SK-N-SH (cell line): ENCODE measurements around the gene TNNT3. TPM values are rescaled to one million over a fixed set of nuclear protein-coding genes. Genes with fewer than 3 reads are reported as not detected.

ENCODE experiments used
- CTCF ChIA-PET: fragments of 300-600, 350-600 bp; formaldehyde crosslinking; extraction: SDS; loops from one replicate; lab custom pipeline; 2021; lab: Yijun Ruan, JAX
- POLR2A ChIA-PET: fragments of 350-600 bp; sonication (Branson Sonifier 250); formaldehyde crosslinking; extraction: SDS; loops from one replicate; lab custom pipeline; 2020; ENCODE audit warnings: antibody characterized with exemption, inconsistent platforms; lab: Yijun Ruan, JAX
- DNase-seq: peaks from one replicate; pipeline ENCODE4 v3.0.0; 2012
- H2AFZ ChIP-seq: fragments of 200-600 bp; sonication (generic); 2 replicates; pipeline ENCODE4 v1.8.1; 2016; ENCODE audit warnings: antibody characterized with exemption, mild to moderate bottlenecking, low read depth
- H3F3A ChIP-seq: fragments of 200-600 bp; sonication (generic); replicated peaks from 2 replicates; pipeline ENCODE3; 2016; ENCODE audit warnings: antibody characterized with exemption, mild to moderate bottlenecking; ENCODE audit not compliant: insufficient read depth
- H3K27ac ChIP-seq, 2 experiments: fragments of 200-500 bp in 1 of 2; fragments of 200-600 bp in 1 of 2; sonication (Bioruptor generic) in 1 of 2; sonication (generic), shearing (Covaris generic) in 1 of 2; 2 replicates each; pipeline versions ENCODE4 v1.5.1 to v1.6.1; 2014 to 2016; ENCODE audit warnings: low read depth in 2 of 2, inconsistent platforms in 1 of 2, low read length in 1 of 2, mild to moderate bottlenecking in 1 of 2, mixed read lengths in 1 of 2
- H3K27me3 ChIP-seq: fragments of 200-600 bp; sonication (generic), shearing (Covaris generic); 2 replicates; pipeline ENCODE4 v1.6.1; 2016; ENCODE audit warnings: mixed run types; ENCODE audit not compliant: insufficient read depth
- H3K36me3 ChIP-seq, 2 experiments: fragments of 200-500 bp in 1 of 2; fragments of 200-600 bp in 1 of 2; sonication (Bioruptor generic) in 1 of 2; sonication (generic) in 1 of 2; replicated peaks in 1 of 2; 2 replicates each; pipeline versions ENCODE3 to v1.5.1; 2014 to 2016; ENCODE audit warnings: low read length in 1 of 2, mild to moderate bottlenecking in 1 of 2; ENCODE audit not compliant: insufficient read depth in 2 of 2, control insufficient read depth in 1 of 2
- H3K4me1 ChIP-seq, 2 experiments: fragments of 200-500 bp in 1 of 2; fragments of 200-600 bp in 1 of 2; sonication (Bioruptor generic) in 1 of 2; sonication (generic), shearing (Covaris generic) in 1 of 2; 2 replicates each; pipeline versions ENCODE4 v1.5.1 to v1.6.1; 2014 to 2016; ENCODE audit warnings: low read depth in 1 of 2, low read length in 1 of 2, mixed run types in 1 of 2; ENCODE audit not compliant: insufficient read depth in 2 of 2, control insufficient read depth in 1 of 2
- H3K4me2 ChIP-seq: fragments of 200-600 bp; sonication (generic), shearing (Covaris generic); 2 replicates; pipeline ENCODE4 v1.6.1; 2017; ENCODE audit warnings: mixed run types
- H3K4me3 ChIP-seq, 2 experiments: fragments of 200-500 bp in 1 of 2; fragments of 200-600 bp in 1 of 2; sonication (Bioruptor generic) in 1 of 2; sonication (generic), shearing (Covaris generic) in 1 of 2; 2 replicates each; pipeline versions ENCODE4 v1.5.1 to v1.8.1; 2014 to 2016; ENCODE audit warnings: low read depth in 2 of 2, inconsistent platforms in 1 of 2, low read length in 1 of 2, mild to moderate bottlenecking in 1 of 2, mixed read lengths in 1 of 2, moderate library complexity in 1 of 2
- H3K79me2 ChIP-seq: fragments of 200-600 bp; sonication (generic); 2 replicates; pipeline ENCODE4 v1.8.1; 2017; ENCODE audit warnings: mild to moderate bottlenecking; ENCODE audit not compliant: insufficient read depth
- H3K9ac ChIP-seq: fragments of 200-600 bp; sonication (generic); 2 replicates; pipeline ENCODE4 v1.6.1; 2017; ENCODE audit warnings: mixed run types
- H3K9me2 ChIP-seq: fragments of 200-600 bp; sonication (generic); 2 replicates; pipeline ENCODE4 v1.6.1; 2017; ENCODE audit warnings: mixed run types
- H3K9me3 ChIP-seq: fragments of 200-600 bp; sonication (generic); 2 replicates; pipeline ENCODE4 v1.6.1; 2017; ENCODE audit warnings: mixed run types, mild to moderate bottlenecking, moderate library complexity
- H4K20me1 ChIP-seq: fragments of 200-600 bp; sonication (generic); 2 replicates; pipeline ENCODE4 v1.6.1; 2017; ENCODE audit warnings: mild to moderate bottlenecking, mixed run types; ENCODE audit not compliant: insufficient read depth
- ELF1 ChIP-seq: IDR thresholded peaks from 2 replicates; pipeline ENCODE4 v1.4.0; 2012
- EZH2phosphoT487 ChIP-seq: fragments of 200-600 bp; sonication (generic); IDR thresholded peaks from 2 replicates; pipeline ENCODE4 v1.6.1; 2017; ENCODE audit warnings: low read depth, mixed run types, mild to moderate bottlenecking, antibody characterized with exemption, moderate library complexity, borderline replicate concordance
- GABPA ChIP-seq: IDR thresholded peaks from 2 replicates; pipeline ENCODE4 v1.4.0; 2012; ENCODE audit warnings: low read depth, mild to moderate bottlenecking
- IRF3 ChIP-seq: fragments of 150-350 bp; IDR thresholded peaks from 2 replicates; pipeline ENCODE4 v1.6.1; 2016; ENCODE audit warnings: mild to moderate bottlenecking, low read depth, low read length
- MEF2A ChIP-seq: IDR thresholded peaks from 2 replicates; pipeline ENCODE4 v1.4.0; 2012; ENCODE audit warnings: low read depth, borderline replicate concordance
- MXI1 ChIP-seq: IDR thresholded peaks from 2 replicates; pipeline ENCODE4 v1.6.1; 2012; ENCODE audit warnings: mild to moderate bottlenecking, low read depth, low read length, improper control_type of control experiment
- NFIC ChIP-seq: IDR thresholded peaks from 2 replicates; pipeline ENCODE4 v1.4.0; 2012; ENCODE audit warnings: borderline replicate concordance
- NRF1 ChIP-seq: IDR thresholded peaks from 2 replicates; pipeline ENCODE4 v1.6.1; 2012; ENCODE audit warnings: low read depth, mild to moderate bottlenecking, low read length
- PBX3 ChIP-seq: IDR thresholded peaks from 2 replicates; pipeline ENCODE4; 2012
- POLR2AphosphoS5 ChIP-seq: IDR thresholded peaks from 2 replicates; pipeline ENCODE4 v1.6.1; 2012; ENCODE audit warnings: low read depth, low read length
- RCOR1 ChIP-seq: fragments of 150-350 bp; IDR thresholded peaks from 2 replicates; pipeline ENCODE4 v1.6.1; 2017; ENCODE audit warnings: antibody characterized with exemption, low read length
- REST ChIP-seq: IDR thresholded peaks from 2 replicates; pipeline ENCODE4 v1.6.1; 2012; ENCODE audit warnings: mild to moderate bottlenecking, low read depth, low read length, moderate library complexity
- RXRA ChIP-seq: IDR thresholded peaks from 2 replicates; pipeline ENCODE4 v1.4.0; 2012; ENCODE audit warnings: low read depth, mild to moderate bottlenecking, borderline replicate concordance
- SIN3A ChIP-seq: IDR thresholded peaks from 2 replicates; pipeline ENCODE4 v1.6.1; 2012; ENCODE audit warnings: low read depth, mild to moderate bottlenecking, low read length, moderate library complexity, borderline replicate concordance
- TAF1 ChIP-seq: IDR thresholded peaks from 2 replicates; pipeline ENCODE4 v1.6.1; 2012; ENCODE audit warnings: low read depth, mild to moderate bottlenecking, low read length, moderate library complexity, borderline replicate concordance
- TCF12 ChIP-seq: IDR thresholded peaks from 2 replicates; pipeline ENCODE4 v1.4.0; 2012
- TEAD4 ChIP-seq: IDR thresholded peaks from 2 replicates; pipeline ENCODE4 v1.4.0; 2012; ENCODE audit warnings: mild to moderate bottlenecking, borderline replicate concordance; ENCODE audit not compliant: insufficient read depth
- USF1 ChIP-seq: IDR thresholded peaks from 2 replicates; pipeline ENCODE4 v1.4.0; 2012; ENCODE audit warnings: low read depth, borderline replicate concordance
- ZBTB33 ChIP-seq: IDR thresholded peaks from 2 replicates; pipeline ENCODE4 v1.4.0; 2012; ENCODE audit warnings: low read depth, borderline replicate concordance
- WGBS: methylation state at CpG from one replicate; pipeline ENCODE4 v1.1.6; 2017; ENCODE audit warnings: low lambda C conversion rate; 5-methylcytosine and 5-hydroxymethylcytosine counted together
- polyA plus RNA-seq, 3 experiments: library from polyadenylated mRNA; depleted of rRNA; stranded (reverse); fragments of >200 nt; gene quantifications; 2 replicates each; pipeline ENCODE4 v1.2.3, GENCODE V29; 2012

The TNNT3 gene
- polyA plus RNA-seq, 1 of the 3 experiments (the other 2 are of a cell fraction) = not detected

GRCh38 chr11:1969035-1969434, 49.5 kb downstream of the TNNT3 start (continued):
- TF ChIP-seq REST = no peak
- no peak for TF ChIP-seq RCOR1
- TF ChIP-seq MEF2A = no peak
- no peak for TF ChIP-seq IRF3
- no peak for TF ChIP-seq MXI1
- TF ChIP-seq TCF12 = no peak
- no peak for TF ChIP-seq SIN3A
- TF ChIP-seq ZBTB33 = no peak
- no peak for TF ChIP-seq GABPA
- TF ChIP-seq, all 33 proteins: peak for 0

GRCh38 chr11:1969776-1970175, 50.3 kb downstream of the TNNT3 start:
- CTCF ChIA-PET = interaction anchor here (0.8 to 5.2 kb wide), 13 partner anchors 9 to 276 kb away, joined by 3 to 36 read pairs (median 5); partner anchors contain the start of genes H19 and TNNI2
- H2AFZ ChIP-seq = no peak overlapping the region
- H3K9ac ChIP-seq = no peak overlapping the region
- H3K27ac ChIP-seq = no peak overlapping the region
- no peaks in the 10 kb centered on the region for H4K20me1 ChIP-seq
- no peak overlapping the region for H3K4me3 ChIP-seq
- DNase-seq = no peak
- no peaks in the 10 kb centered on the region for H3K4me1 ChIP-seq
- H3K4me2 ChIP-seq = no peak overlapping the region
- no peaks in the 10 kb centered on the region for H3F3A ChIP-seq
- H3K27me3 ChIP-seq = no peaks in the 10 kb centered on the region
- WGBS = no CpG with 5 or more reads among the region's 23 CpGs
- H3K79me2 ChIP-seq = no peaks in the 10 kb centered on the region
- H3K9me2 ChIP-seq = no peaks in the 10 kb centered on the region
- no peaks in the 10 kb centered on the region for H3K9me3 ChIP-seq
- POLR2A ChIA-PET = interaction anchor here (1.6 to 1.7 kb wide), 2 partner anchors 11 to 14 kb away, joined by 6 to 7 read pairs; no protein-coding TSS in a partner anchor
- H3K36me3 ChIP-seq = no peaks in the 10 kb centered on the region
- TF ChIP-seq POLR2AphosphoS5 = no peak
- no peak for TF ChIP-seq ELF1
- no peak for TF ChIP-seq PBX3
- no peak for TF ChIP-seq EZH2phosphoT487
- no peak for TF ChIP-seq TCF12
- no peak for TF ChIP-seq MXI1
- TF ChIP-seq SIN3A = no peak
- no peak for TF ChIP-seq TEAD4
- no peak for TF ChIP-seq NRF1
- TF ChIP-seq RXRA = no peak
- no peak for TF ChIP-seq NFIC
- no peak for TF ChIP-seq REST
- no peak for TF ChIP-seq USF1
- TF ChIP-seq TAF1 = no peak
